GM19324 (cell line): ENCODE data around the gene STK32B.

Experiments used
- ATAC-seq: cut with Tn5 transposase; IDR thresholded peaks from one replicate; pipeline ENCODE4 v1.9.1; 2021; ENCODE audit warnings: mild to moderate bottlenecking, moderate library complexity; ENCODE audit not compliant: unreplicated experiment, low FRiP score

STK32B gene

GRCh38 chr4:5199912-5200311, 148.6 kb downstream of the STK32B start:
- ATAC-seq, result no peak

GRCh38 chr4:5200513-5200912, 149.2 kb downstream of the STK32B start:
- no peak for ATAC-seq

DNA sequence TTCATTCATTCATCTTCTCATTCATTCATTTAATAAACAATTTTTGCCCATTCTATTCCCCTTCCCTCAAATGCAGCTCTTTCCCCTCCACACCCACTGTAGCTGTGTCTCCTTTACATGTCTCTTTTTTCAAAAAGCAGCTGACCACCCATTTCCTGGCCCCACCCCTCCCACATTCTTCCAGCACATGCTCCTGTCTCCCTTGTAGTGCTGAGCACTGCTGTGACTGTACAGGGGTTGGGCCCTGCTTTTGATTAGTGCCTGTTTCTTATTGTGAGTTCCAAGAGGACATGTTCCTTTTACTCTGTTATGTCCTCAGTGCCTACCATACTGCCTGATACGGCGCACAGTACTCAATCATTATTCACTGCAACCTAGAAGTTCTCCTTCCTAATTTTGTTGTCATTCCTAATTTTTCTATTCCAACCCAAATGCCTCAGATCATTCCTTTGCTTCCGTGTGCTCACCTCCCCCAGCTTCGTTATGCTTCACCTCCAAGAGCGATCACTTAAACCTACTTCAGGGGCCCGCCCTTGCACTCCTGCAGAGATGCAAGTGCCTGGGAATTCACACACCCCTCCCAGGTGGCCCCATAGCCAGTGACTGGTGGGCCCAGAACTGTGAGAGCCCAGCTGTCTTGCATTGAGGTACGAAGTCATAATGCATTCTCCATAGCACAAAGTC, 152.2 kb downstream of the STK32B start:
- ATAC-seq, result no peak

- ATAC-seq, result no peak
These were observed 152.7 kb downstream of the STK32B start for GRCh38 chr4:5203993-5204310.

- no peak for ATAC-seq
These were observed 153.5 kb downstream of the STK32B start for GRCh38 chr4:5204781-5205180.

DNA sequence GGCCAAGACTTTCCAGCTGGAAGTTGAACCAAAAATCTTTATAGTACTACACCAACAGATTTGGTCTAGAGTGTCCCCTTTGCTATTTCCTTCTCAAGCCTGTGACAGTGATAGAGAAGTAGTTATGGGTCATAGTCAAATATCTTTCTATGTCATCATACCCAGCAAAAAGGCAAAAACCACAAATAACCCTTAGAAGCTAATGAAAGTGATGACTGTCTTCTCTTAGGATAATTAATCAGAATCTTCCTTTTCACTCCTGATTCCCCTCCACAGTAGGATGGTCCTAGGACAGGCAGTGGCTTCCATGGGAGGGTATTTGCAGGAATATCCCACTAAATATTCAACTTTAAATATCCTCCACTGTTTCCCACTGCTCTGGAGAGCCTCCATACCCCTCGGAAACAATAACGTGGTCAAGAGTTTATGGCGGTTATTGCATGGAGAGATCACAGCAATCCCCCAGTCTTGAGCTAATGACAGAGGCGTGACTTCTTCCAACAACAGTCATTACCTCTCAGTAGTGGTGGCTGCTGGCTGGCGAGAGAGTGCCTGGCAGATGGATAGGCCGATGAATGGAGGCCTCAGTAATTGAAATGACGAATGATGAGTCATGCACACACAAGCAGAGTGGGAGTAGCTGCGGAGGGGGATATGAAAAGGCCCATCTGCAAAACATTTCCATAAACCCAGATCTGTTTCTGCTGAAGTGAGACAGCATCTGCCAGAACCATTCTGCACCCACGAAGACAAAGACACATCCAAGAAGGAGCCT, 154.9 kb downstream of the STK32B start:
- no peak for ATAC-seq

- ATAC-seq, result no peak
These were observed 158.6 kb downstream of the STK32B start for GRCh38 chr4:5209862-5210261.

DNA sequence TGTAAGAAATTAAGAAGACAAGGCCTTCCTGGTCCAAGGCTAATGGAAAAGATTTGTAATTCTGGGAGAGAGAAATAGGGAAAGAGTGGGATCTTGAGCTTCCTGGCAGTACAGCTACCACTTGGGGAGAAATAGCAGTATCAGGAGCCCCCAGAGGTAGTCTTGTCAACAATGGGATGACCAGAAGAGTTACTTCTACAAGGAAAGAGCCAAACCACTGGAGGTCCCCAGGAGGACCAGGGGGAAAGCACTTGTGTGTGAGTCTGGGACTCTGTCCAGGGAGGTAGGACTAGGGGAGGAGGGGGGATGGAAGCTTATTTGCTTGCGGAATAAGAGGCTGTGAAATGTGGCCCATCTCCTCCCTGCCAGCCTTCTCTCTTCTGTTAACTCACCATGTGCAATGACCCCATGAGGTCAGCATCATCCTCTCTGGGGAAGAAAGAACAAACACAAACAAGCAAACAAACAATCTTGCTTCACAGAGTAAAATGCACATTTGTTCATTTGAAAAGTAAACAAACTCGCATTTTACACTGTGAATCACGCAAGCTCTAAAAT, 160.1 kb downstream of the STK32B start:
- no peak for ATAC-seq

DNA sequence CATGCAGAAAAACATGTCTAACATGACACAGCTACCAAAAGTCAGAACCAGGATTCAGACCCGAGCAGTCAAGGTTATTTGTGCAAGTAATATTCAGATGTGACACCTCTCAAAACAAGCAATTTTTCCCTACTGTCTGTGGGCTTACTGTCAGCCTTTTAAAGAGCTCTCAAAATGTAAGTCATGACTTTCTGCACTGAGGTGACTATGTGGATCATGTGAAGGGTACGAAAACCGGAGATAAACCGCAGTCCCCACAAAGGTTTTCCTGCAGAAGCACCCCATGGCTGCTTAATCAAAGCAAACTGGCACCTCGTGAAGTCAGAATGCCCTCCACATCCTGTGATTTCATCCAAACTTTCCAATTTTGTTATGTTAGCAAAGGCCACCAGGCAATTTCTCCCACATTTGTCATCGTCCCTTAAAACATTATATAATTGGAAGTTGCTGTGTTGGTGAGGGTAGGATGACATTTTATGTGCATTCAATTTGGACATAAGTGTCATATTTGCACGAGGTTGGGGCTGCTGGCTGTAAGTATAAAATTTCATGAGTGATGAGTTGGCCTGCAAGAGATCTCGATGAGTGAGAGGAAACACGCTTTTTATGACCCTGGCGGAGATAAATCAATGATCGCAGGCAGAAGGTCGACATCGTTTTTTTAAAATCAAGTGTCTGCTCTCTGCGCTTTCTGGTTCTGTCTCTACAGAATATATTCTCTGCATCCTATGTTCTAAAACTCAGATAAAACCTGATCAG, 161.2 kb downstream of the STK32B start:
- no peak for ATAC-seq

- no peak for ATAC-seq
These were observed 161.9 kb downstream of the STK32B start for GRCh38 chr4:5213087-5213595.

DNA sequence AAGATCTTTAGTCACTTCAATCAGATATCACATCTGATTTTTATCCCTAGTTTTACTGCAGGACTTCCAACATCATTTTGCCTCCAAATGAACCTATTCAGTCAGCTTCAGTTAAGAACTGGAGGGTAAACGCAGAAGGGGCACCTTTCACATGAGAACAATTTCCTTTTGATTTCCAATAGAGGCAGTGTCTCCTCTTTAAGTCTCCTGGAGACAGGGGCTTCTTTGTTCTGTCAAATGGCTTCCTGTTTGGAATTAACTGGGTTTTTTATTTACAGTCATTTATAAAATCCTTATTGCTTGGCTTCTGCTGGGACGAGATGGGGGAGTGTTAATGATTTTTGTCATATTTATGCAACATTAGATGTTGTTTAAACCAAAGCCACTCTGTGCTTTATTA, 164.0 kb downstream of the STK32B start:
- ATAC-seq, result no peak

DNA sequence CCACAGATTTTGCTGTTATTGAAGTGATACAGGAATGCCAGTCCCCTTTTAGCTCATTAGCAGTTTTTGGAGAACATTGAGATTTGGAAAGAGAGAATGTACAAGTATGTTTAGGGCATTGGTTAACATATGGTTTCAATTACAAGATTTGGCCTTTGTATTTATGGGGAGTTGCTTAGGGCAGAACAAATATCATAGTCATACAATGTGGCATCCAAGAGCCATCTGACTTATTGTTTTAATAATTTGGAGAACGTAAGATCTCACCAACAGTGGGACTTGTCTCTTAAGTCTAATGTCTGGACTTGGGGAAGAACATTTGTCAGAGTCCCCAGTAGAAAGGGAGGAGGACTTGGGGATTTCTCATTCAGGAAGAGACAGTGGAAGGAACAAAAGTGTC, 166.1 kb downstream of the STK32B start:
- ATAC-seq, result no peak

DNA sequence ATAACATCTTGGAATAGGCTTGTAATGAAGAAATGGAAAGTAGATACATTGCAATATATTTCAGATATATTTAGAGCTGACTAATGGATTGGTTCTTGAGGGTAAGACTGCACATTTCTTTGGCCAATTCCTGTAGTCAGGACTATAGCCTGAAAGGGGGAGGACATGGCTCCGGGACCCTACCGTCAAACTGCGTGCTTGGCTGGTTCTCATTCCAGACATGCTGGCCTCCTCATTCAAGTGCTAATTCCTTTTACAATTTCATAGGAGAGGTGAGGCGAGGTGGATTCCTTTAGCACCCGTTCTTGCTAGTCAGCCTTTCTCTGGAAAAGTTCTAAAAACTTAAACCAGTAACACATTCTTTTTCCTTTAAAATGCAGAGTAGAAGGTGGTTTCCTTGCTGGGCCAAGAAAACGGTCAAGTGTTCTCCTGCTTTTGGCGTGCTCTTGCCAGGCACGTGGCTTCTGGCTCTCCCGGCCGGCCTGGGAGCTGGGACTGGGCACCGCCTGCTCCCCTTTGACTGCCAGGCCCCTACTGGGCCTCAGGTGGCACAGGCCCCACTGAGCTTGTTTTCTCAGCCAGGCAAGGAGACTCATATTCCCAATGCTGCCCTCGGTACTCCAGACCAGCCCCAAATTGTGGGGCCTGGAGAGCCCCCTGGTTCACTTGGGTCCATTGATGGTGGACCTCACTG, 167.2 kb downstream of the STK32B start:
- ATAC-seq, result no peak

- no peak for ATAC-seq
These were observed 168.7 kb downstream of the STK32B start for GRCh38 chr4:5220028-5220427.

- no peak for ATAC-seq
These were observed 170.8 kb downstream of the STK32B start for GRCh38 chr4:5222047-5222446.

GRCh38 chr4:5222951-5223350, 171.7 kb downstream of the STK32B start:
- no peak for ATAC-seq

DNA sequence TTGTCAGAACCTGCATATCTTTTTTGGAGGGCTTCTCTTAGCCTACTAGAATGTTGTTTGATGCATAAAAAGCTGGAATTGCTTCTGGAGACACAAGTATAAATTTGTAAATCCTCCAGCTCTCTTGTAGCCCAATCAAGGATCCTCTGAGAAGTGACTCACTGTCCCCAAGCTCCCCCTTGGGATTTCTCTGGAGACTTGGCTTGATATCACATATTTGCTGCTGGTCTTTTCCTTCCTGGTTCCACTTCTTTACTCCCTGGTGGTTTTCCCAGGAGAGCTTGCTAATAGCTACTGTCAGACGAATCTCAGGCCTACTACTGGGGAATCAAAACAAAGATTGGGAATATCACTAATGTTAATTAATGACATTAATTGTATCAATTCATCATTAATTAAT, 173.1 kb downstream of the STK32B start:
- no peak for ATAC-seq

GRCh38 chr4:5232549-5232948, 181.3 kb downstream of the STK32B start:
- no peak for ATAC-seq

- no peak for ATAC-seq
These were observed 185.9 kb downstream of the STK32B start for GRCh38 chr4:5237086-5237660.

DNA sequence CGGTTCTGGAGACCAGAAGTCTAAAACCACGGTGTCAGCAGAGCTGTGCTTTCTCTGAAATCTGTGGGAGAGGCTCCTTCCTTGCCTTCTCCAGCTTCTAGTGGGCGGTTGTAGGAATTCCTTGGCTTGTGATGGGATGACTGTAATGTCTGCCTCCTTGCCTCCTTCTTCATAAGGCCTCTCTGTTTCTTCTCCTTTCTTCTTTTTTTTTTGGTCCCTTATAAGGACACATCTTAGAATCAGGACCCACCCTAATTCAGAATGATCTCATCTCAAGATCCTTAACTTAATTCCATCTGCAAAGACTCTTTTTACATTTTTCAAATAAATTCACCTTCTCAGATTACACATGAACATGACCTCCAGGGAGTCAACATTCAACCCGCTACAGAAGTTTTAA, 186.9 kb downstream of the STK32B start:
- ATAC-seq, result no peak
